Measurements from ENCODE around the gene GZMA. TPM values are rescaled to one million over a fixed set of nuclear protein-coding genes. Genes with fewer than 3 reads are reported as not detected.
"Not testable (repeated sequence)": the region's sequence is repeated elsewhere in the genome, so short reads cannot be mapped to it uniquely, and the experiment has no call there.

The GZMA gene
- 1 to 10 TPM in 5 of 12 donors, under 1 TPM in 5, not detected in 2; 0.32 to 2.0 (median 1.1) TPM for polyA plus RNA-seq (ENCODE audit: insufficient read length in 12 of 12)
- long read RNA-seq, donor 1, partial matches to known transcripts: 0 of 1 reads
- long read RNA-seq, donor 1, other reads (novel, unspliced or antisense): 0 of 1 reads
- long read RNA-seq, donor 2, partial matches to known transcripts: 0 of 1 reads
- long read RNA-seq, donor 2, other reads (novel, unspliced or antisense): 0 of 1 reads
- long read RNA-seq, donor 3, partial matches to known transcripts: 0 of 1 reads
- long read RNA-seq, donor 3, other reads (novel, unspliced or antisense): 0 of 1 reads
- long read RNA-seq, donor 4: 0 reads
- long read RNA-seq, donor 5: 0 reads
- long read RNA-seq, donor 6, partial matches to known transcripts: 0 of 1 reads
- long read RNA-seq, donor 6, other reads (novel, unspliced or antisense): 0 of 1 reads
- long read RNA-seq, donor 7: 0 reads
- long read RNA-seq, donor 8: 0 reads
- long read RNA-seq, donor 9: 0 reads
- long read RNA-seq, donor 10: 0 reads
- long read RNA-seq, donor 11: 0 reads

DNA sequence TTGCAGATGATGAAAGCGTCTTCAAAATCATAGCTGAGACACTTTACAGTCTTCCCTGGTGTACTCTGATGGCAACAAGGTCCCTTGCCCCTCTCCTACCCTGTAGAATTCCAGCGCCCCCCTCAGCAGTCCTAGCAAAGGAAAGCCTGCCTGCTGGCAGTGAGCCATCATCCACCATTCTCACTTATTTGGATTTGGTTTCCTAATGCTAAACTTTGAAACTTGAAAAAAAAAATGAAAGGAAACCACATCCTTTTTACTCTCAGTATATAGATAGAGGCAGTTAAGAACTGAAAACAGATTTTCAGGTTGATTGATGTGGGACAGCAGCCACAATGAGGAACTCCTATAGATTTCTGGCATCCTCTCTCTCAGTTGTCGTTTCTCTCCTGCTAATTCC lies at the start of gene GZMA:
TSS of gene GZMA (plus strand) at position 299 of the 400 bp plus-strand sequence. CDS start at position 336, 37 bp downstream.
- DNase-seq: no peak

DNA sequence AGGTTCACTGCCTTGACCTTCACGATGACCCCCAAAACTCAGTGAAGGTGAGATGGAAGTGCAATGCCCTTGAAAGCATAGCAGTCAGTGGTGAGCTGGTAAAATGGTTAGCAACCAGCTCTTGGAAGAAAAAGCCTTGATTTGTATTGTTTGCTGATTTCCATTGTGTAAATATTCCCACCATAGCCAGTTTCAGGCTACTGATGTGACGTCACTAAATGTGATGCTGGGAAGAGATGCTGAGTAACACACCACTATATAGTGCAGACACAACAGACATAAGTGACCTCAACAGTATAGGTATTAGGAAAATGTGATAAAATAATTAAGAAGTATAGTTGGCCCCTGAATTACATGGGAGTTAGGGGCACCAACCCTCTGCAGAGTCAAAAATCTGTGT lies 47.3 kb upstream of the GZMA start:
- DNase-seq: no peak

DNA sequence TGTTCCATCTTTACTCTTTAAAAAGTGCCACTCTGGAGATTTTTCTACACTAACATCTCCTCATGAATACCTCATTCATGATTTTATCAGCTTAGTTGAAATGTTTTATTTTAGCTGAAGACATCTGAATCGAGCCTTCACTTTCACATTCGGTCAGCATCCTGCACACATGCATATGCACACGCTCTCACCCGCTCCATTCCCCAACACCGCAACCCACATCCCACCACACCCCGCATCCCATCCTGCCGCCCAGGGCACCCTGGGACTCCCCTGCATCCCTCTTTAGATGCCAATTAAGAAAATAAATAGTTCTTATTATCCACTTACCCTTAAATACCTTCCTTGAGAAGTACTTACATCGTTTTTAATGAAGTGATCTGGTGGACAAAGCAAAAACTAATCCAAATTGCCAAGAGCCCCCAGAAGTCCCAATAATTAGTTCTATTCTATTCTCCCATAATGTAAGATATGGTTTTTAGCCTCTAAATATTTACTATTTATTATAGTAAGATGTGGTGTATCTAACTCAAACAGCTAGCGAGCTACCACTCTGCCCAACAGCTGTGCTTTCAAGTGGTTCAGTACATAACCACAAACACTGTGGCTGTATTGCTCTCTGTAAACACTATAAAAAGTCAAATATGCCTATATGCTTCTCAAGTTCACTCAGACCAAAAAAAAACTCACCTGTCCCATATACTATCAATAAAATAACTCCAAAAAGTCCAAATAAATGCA lies 40.2 kb upstream of the GZMA start:
- no peak for DNase-seq

DNA sequence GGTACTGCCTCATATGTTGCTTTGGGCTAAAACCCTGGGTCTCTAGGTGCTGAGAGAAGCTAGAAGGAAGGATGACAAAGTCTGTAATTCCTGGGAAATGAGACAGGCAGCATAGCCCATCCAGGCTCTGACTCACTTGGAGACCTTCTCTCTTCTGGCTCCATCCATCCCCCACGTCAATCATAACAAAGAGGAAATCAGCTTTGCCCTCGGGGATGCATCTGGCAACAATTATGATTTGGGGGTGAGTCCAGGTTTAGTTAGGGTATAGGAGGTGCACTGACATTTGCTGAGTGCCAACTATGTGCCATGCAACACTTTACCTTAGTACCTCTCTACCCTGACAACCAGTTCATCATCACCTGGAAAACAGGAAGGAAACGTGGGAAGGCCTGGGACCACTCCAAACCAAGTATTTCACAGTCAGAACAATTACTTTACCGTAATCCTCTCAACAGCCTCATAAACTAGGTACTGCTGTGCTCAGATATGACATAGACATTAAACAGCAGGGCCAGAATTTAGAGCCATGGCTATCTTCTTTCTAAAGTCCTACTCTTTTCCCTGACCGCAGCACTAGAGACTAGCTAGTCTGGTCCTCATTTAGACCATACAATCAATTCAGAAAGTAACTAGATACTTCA lies 39.1 kb upstream of the GZMA start:
- DNase-seq: no peak

DNA sequence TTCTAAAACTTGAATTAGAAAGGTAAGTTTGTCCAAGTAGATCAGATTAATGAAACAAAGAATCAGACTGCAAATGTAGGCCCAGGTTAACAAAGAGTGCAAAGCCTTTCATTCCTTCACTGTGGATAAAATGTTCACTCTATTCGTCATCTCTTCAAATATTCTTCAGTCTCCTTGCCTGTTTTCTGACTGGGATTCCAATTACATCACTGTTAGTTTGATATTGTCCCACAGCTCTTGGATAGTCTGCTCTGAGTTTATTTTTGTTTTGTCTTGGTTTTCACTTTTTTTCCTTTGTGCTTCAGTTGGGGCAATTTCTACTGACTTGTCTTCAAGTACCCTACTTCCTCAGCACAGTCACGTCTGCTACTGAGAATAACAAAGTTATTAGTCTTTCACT lies 38.5 kb upstream of the GZMA start:
- DNase-seq: no peak

DNA sequence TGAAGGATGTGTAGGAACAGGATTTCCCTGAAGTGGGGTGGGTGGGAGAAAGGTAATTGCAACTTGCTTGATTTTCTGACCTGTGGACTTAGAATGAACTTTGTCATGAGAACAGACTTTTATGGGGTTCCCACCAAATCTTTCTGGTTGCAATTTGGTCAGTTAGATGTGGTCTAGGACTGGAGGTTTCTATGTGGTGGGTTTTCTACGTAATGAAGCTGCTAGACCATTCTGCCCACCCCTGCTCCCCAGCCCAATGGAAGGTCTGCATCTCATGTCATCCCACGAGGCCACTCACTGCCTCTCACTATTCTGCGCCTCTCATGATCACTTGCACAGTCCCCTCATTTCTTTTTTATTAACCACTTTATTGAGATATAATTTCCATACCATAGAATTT lies 37.9 kb upstream of the GZMA start:
- DNase-seq: no peak

DNA sequence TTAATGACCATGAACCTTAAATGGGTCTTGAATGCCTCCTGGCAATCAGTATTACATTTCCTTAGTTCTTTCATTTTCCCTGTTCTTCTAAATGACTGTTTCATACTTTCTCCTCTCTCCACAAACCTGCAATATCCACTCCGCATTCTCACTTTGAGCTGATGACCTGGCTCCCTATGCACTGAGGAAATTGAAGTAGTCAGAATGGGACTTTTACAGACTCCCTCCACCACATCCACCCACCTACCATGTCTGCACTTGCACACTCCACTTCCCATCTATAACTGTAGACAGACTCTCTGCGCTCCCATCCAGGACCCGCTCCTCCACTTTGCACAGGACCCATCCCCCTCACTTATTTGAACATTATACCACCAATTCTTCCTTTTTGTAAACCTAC lies 36.2 kb upstream of the GZMA start:
- DNase-seq: no peak

DNA sequence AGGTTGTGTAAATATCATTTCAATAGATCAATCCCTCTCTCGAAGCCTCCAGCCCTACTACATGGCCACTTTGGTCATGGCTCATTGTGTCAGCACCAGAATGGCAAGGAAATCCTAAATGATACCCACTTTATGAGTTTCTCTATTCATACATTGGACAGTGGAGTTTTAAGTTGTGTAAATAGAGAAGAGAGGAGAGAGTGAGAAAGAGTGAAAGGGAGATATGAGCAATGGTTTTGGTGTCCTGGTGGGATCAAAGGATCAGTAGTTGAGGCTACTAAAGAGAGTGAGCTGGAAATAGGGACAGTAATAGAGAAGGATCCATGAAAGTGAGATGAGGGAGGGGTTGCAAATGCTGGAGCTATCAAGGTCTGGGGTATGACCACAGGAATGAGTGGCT lies 31.5 kb upstream of the GZMA start:
- no peak for DNase-seq

DNA sequence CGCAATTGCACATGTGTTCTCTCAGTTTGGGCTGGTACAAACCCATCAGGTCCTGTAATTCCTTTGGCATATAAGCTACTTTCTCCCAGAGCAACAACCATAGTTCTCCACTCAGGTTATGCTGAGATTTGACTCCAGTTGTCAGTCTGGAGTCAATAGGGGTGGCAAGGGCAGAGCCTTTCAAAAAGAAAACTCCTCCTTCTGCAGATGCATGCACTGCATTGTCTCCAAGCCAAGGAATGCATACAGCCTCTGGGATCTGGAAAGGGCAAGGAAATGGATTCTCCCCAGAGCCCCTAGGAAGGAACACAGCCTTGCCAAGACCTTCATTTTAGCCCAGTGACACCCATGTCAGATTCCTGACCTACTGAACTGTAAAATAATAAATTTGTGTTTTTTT lies 31.0 kb upstream of the GZMA start:
- DNase-seq: no peak

DNA sequence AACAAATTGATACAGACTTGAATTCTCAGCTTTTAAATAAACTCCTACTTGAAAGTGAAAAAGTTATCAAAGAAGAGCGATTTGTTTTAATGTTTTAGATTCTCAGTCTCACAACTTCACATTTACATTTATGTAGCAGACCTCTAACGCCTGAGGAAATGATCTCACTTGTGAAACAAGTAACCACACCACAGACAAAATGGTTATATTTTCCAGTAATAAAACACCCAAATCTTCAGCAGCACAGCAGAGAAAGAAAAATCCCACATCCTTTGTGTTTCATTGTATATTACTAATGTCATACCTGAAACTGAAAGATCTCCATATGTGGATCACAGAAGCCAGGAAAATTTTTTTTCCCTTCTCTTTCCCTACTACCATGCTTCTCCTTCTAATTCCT lies 29.8 kb upstream of the GZMA start:
- DNase-seq: no peak

DNA sequence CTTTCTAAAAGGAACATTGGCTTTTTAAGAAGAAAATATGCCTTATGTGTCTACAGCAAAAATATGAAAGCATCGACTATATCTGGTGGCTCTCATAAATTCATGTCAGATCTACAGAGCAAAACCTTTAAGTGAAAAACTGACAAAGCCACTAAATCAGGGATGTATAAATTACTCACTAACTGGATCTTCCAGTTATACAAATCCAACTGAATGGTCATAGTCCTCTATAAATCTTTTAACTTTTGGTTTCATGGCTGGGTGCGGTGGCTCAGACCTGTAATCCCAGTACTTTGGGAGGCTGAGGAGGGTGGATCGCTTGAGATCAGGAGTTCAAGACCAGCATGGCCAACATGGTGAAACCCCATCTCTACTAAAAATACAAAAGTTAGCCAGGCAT lies 29.2 kb upstream of the GZMA start:
- no peak for DNase-seq

DNA sequence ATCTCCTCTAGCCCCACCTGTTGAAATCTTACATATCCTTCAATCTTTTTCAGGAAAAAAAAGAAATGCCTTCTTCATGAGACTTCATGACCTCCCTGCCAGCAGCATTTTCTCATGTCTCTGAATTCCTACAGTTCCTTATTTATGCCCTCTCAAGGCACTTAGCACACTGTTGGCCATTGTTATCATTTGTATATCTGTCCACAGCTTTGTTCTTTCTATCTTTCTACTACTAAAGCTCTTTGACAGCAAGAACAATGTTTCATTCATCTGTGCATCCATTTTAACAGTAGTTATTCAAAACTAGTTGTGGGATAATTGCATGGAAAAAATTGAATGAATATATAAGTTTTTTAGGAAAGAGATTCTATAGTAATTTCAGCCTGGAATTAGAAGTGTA lies 20.9 kb upstream of the GZMA start:
- DNase-seq: no peak

DNA sequence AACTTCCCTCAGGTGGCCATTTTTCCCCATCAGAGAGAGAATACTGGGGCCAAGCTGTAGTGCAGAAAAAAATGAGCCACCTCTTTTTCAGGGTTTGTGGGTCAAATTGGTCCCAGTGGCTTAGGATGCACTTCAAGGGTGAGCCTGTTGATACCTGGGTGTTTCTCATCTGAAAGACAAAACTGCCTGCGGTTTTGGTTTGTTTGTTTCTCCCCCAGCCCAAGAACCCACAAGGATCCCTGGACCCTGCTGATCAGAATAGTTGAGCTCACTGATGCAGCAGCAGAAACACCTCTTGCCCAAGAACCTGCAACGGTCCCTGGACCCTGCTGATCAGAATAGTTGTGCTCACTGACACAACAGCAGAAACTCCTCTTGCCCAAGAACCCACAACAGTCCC lies 13.1 kb upstream of the GZMA start:
- not testable (repeated sequence) for DNase-seq

DNA sequence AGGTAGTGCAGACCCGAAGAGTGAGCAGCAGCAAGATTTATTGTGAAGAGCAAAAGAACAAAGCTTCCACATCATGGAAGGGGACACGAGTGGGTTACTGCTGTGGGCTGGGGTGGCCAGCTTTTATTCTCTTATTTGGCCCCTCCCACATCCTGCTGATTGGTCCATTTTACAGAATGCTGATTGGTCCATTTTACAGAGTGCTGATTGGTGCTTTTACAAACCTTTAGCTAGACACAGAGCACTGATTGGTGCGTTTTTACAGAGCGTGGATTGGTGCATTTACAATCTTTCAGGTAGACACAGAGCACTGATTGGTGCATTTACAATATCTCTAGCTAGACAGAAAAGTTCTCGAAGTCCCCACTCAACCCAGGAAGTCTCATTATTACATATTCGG lies 11.4 kb upstream of the GZMA start:
- DNase-seq: not testable (repeated sequence)

DNA sequence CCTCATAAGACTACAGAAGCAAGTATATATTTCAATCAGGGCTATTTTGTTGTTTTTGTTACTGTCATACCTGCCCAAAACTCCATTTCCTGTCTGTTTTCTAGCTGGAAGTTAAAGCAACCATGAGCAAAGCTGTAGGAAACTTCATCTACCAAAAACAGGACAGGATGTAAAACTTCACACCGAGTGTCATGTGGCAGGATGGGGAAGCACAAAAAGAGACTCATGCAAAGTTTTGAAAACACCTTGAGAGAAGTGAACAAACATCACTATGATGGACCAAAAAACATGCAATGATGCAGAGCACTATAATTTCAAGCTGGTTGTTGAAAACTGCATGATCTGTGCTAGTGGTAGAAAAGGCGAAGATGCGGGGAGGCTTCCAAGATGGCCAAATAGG lies 6.3 kb upstream of the GZMA start:
- DNase-seq: no peak

DNA sequence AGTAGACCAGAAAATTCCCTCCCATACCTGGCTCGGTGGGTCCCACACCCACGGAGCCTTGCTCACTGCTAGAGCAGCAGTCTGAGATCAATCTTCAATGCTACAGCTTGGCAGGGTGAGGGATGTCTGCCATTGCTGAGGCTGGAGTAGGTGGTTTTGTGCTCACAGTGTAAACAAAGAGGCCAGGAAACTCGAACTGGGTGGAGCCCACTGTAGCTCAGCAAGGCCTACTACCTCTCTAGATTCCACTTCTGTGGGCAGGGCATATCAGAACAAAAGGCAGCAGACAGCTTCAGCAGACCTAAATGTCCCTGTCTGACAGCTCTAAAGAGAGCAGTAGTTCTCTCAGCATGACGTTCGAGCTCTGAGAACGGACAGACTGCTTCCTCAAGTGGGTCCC lies 5.6 kb upstream of the GZMA start:
- DNase-seq: no peak

DNA sequence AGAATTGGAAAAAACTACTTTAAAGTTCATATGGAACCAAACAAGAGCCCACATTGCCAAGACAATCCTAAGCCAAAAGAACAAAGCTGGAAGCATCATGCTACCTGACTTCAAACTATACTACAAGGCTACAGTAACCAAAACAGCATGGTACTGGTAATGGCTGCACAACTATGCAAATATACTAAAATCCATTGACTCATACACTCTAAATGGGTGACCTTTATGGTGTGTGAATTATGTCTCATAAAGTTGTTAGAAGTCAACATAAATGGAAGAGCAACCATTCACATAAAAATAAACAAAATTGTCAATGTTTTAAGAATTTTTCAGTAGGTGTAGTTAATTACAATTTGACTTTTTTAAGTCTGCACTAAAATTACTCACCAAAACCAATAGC lies 1.3 kb upstream of the GZMA start:
- DNase-seq: not testable (repeated sequence)

DNA sequence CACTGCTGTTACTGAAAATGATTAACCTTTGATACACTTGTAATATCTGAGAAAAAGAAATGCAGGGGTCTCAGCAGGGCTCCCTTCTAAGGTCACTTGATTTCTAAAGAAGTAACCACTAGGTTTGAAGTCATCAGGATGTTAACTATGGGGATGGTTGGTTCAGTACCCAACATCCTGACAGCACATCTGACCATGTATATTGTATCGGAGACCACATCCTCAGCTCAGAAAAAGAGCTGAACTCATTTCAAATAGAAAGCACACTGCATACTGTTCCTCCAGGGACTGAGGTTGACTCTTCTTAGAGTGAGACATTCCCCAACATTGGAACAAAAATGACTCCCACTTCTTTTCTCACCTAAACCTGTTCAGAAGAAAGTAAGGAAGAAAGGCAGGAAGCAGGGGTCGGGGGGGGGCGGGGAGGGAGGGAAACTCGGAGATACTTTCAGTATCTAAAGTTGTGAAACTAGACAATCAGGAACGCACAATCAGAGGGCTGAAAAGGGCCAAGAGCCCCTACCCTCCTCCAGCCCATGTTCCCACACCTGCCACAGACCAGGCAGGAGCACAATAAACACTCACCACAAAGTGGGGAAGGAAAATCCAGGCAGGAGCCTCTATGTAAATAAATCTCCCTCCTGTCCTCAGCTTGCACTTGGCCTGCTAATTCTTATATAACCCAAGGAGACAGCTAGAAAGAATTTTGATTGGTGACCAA lies 730 bp upstream of the GZMA start:
- DNase-seq: no peak

DNA sequence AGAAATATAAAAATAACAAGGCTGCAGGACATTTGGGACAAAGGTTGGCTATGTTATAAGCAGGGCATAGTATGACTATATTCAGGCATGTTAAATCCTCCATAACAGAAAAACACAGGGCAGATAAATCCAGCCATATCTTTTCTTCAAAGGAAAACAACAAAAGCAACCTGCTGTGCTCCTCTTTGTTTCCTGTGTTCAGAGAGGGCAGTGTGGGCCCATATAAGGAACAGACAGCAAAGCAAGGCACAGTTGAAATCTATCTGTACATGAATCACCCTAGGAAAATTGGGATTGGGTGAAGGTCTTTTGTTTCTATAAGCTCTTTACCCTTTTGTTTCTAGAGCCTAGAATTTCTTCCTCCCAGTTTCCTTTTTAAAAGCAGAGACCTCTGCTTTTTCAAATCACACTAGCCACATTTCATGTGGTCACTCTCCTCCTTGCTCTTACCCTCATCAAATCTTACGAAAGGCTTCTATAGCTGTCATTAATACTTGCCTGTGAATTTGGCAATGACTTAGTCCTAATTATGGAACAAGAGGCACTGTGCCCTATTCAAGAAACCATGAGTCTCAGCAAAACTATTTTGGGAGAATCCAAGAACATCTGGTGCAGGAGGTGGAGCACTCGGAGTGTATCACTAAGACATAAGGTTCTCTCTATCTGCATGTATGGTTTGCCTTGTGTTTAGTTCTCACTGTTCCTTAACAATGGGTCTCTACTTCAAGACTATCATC lies 1.8 kb downstream of the GZMA start:
- no peak for DNase-seq

DNA sequence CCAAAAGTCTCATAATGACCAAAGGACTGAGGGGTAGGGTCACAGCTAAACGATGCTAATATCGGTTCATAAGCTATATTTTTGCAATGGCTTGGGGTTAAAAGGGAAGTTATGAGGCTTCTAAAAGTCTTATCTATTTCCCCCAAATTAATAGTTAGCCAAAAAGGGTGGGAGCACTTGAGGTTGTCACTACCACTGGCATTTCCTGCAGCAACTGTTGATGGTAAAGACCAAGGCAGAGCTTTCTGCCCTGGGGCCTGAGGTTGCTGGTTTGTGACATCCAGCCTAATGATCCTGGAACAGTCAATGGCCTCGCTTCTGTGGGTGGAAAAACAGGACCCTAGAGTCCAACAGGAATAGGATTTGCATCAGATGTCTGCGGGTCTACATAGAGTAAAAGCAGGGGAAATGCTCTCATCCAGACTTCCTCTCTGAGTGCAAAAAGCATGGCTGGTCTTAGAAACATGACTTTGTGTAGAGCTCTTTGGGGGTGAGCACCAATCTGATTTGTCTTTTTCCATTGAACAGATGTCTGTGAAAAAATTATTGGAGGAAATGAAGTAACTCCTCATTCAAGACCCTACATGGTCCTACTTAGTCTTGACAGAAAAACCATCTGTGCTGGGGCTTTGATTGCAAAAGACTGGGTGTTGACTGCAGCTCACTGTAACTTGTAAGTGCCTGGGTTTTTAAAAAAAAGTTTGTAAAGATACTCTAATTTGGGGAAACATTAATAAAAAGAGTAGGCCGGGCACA lies 2.7 kb downstream of the GZMA start:
- no peak for DNase-seq
